Esophagus (tissue), 2 donors: ENCODE results near the gene MYOT. TPM values are rescaled to one million over a fixed set of nuclear protein-coding genes. Genes with fewer than 3 reads are reported as not detected.

ENCODE experiments used
- H3K27ac ChIP-seq, 2 donors: one replicate each; pipeline ENCODE4 v1.5.1; 2013; ENCODE audit warnings: low read depth in 2 of 2, mild to moderate bottlenecking in 2 of 2, inconsistent platforms in 1 of 2, low read length in 1 of 2, moderate library complexity in 1 of 2
- H3K27me3 ChIP-seq, 2 donors: one replicate each; pipeline ENCODE4 v1.6.1; 2013; ENCODE audit warnings: low read length in 2 of 2, control low read depth in 1 of 2, mild to moderate bottlenecking in 1 of 2; ENCODE audit not compliant: insufficient read depth in 2 of 2, control insufficient read depth in 1 of 2
- H3K36me3 ChIP-seq, 2 donors: one replicate each; pipeline ENCODE4 v1.6.1; 2013; ENCODE audit warnings: low read length in 1 of 2; ENCODE audit not compliant: control insufficient read depth in 2 of 2, insufficient read depth in 2 of 2
- H3K4me1 ChIP-seq, 2 donors: one replicate each; pipeline ENCODE4 v1.6.1; 2013; ENCODE audit warnings: low read length in 1 of 2; ENCODE audit not compliant: control insufficient read depth in 2 of 2, insufficient read depth in 2 of 2
- H3K4me3 ChIP-seq, 2 donors: one replicate each; pipeline ENCODE4 v1.5.1; 2013; ENCODE audit warnings: low read length in 2 of 2, mild to moderate bottlenecking in 2 of 2, low read depth in 1 of 2, moderate library complexity in 1 of 2
- H3K9me3 ChIP-seq, 2 donors: one replicate each; pipeline ENCODE4 v1.6.1; 2013; ENCODE audit warnings: mild to moderate bottlenecking in 2 of 2, low read depth in 1 of 2, low read length in 1 of 2, moderate library complexity in 1 of 2; ENCODE audit not compliant: control insufficient read depth in 2 of 2, insufficient read depth in 1 of 2
- WGBS, 2 donors: extraction: QIAGEN DNeasy Blood & Tissue Kit; methylation state at CpG; one replicate each; pipeline ENCODE4 v1.1.7; 2013; 5-methylcytosine and 5-hydroxymethylcytosine counted together
- polyA plus RNA-seq, 2 donors: library from polyadenylated mRNA; stranded (reverse); fragments of 200-250 nt; gene quantifications; one replicate each; pipeline ENCODE4 v1.2.3, GENCODE V29; 2013
- donor health status: healthy with polysubstance abuse.
- donor health status: Bipolar disorder and iron deficiency.

MYOT gene
- polyA plus RNA-seq, 2 donors: 0.14 to 0.74 TPM

- 67 to 69% methylated on average over 3 of the region's 3 CpGs for WGBS, 2 donors
- Histone ChIP-seq H3K4me3 (no peak overlapping the region), H3K27ac (no peak overlapping the region), H3K27me3 (no peaks in the 10 kb centered on the region), H3K36me3 (no peaks in the 10 kb centered on the region), H3K4me1 (no peaks in the 10 kb centered on the region), H3K9me3 (no peaks in the 10 kb centered on the region)
These were observed 65.1 kb downstream of the MYOT start for GRCh38 chr5:137932800-137933199.

- Histone ChIP-seq H3K4me3 (no peak overlapping the region), H3K9me3 (no peaks in the 10 kb centered on the region), H3K27me3 (no peaks in the 10 kb centered on the region), H3K36me3 (no peaks in the 10 kb centered on the region), H3K27ac (no peak overlapping the region), H3K4me1 (no peaks in the 10 kb centered on the region)
- 44% methylated on average over 3 of the region's 3 CpGs for WGBS, 2 donors
These were observed 65.8 kb downstream of the MYOT start for GRCh38 chr5:137933491-137933911.

GRCh38 chr5:137935190-137935589, 67.5 kb downstream of the MYOT start:
- no peaks in the 10 kb centered on the region for H3K27me3 ChIP-seq
- no peak overlapping the region for H3K4me3 ChIP-seq
- peaks cover 3 to 8% of the 10 kb centered on the region in 2 donors for H3K36me3 ChIP-seq
- 84 to 92% methylated on average over 1 of the region's 1 CpG for WGBS, 2 donors
- H3K27ac ChIP-seq: no peak overlapping the region
- no peaks in the 10 kb centered on the region for H3K9me3 ChIP-seq
- H3K4me1 ChIP-seq: no peaks in the 10 kb centered on the region

- no peaks in the 10 kb centered on the region for H3K4me1 ChIP-seq
- H3K27ac ChIP-seq: no peak overlapping the region
- H3K27me3 ChIP-seq: no peaks in the 10 kb centered on the region
- H3K4me3 ChIP-seq: no peak overlapping the region
- no peaks in the 10 kb centered on the region for H3K9me3 ChIP-seq
- WGBS, 2 donors: 82 to 88% methylated on average over 3 of the region's 3 CpGs
- H3K36me3 ChIP-seq: peaks cover 3 to 8% of the 10 kb centered on the region in 2 donors
These were observed 68.0 kb downstream of the MYOT start for GRCh38 chr5:137935694-137936093.

Other genes with a start within 250 kb of the MYOT start
- 1 to 10 TPM in 1 of 2 donors, under 1 TPM in 1; 0.95 to 1.9 TPM for gene KLHL3, start 131.8 kb upstream of the MYOT start, polyA plus RNA-seq
- gene HNRNPA0, start 113.5 kb upstream of the MYOT start, polyA plus RNA-seq: 10 to 100 TPM; 12.8 to 20.0 TPM
- gene PKD2L2, start 21.6 kb downstream of the MYOT start, polyA plus RNA-seq: under 1 TPM in 1 of 2 donors, not detected in 1; 0.02 TPM
- 1 to 10 TPM; 5.0 to 6.3 TPM for gene FAM13B, start 165.2 kb downstream of the MYOT start, polyA plus RNA-seq
- gene WNT8A, start 216.2 kb downstream of the MYOT start, polyA plus RNA-seq: not detected